PC-3 (cell line): ENCODE data around the gene SCD.

Source experiments
- CTCF ChIP-seq: fragments of 300-600 bp; sonication (generic); conservative IDR thresholded peaks from 2 replicates; pipeline ENCODE4 v1.5.1; 2017; ENCODE audit warnings: antibody characterized with exemption, low read depth, mild to moderate bottlenecking, low read length
- EZH2 ChIP-seq: fragments of 300-600 bp; sonication (generic); IDR thresholded peaks from one replicate; pipeline ENCODE4 v1.6.1; 2017; ENCODE audit warnings: antibody characterized with exemption, mild to moderate bottlenecking, low read length; ENCODE audit not compliant: unreplicated experiment

GRCh38 chr10:100311298-100311697 is 35.7 kb upstream of the SCD start:
- TF ChIP-seq CTCF, result no peak
- no peak for TF ChIP-seq EZH2
